ENCODE results near the gene TUBA8. TPM values are rescaled to one million over a fixed set of nuclear protein-coding genes. Genes with fewer than 3 reads are reported as not detected.
"Not testable (repeated sequence)": the region's sequence is repeated elsewhere in the genome, so short reads cannot be mapped to it uniquely, and the experiment has no call there.

The TUBA8 gene
- polyA plus RNA-seq, 10 donors = 5.4 to 23.4 (median 17.1) TPM

- DNase-seq = no peak
Observed at GRCh38 chr22:18121954-18122554, 11.4 kb downstream of the TUBA8 start.

GRCh38 chr22:18123476-18124025, 12.9 kb downstream of the TUBA8 start:
- DNase-seq = not testable (repeated sequence)

- no peak for DNase-seq
Observed at GRCh38 chr22:18126606-18127005, 16.0 kb downstream of the TUBA8 start.

GRCh38 chr22:18130018-18130417, 19.4 kb downstream of the TUBA8 start:
- peak in 1 of 3 donors; percentile 47 for DNase-seq

GRCh38 chr22:18130699-18131429, 20.3 kb downstream of the TUBA8 start:
- no peak for DNase-seq

- DNase-seq = no peak
Observed at GRCh38 chr22:18133452-18133851, 22.8 kb downstream of the TUBA8 start.

GRCh38 chr22:18136563-18137320, 26.1 kb downstream of the TUBA8 start:
- no peak for DNase-seq

GRCh38 chr22:18141004-18141403, 30.4 kb downstream of the TUBA8 start:
- not testable (repeated sequence) for DNase-seq

GRCh38 chr22:18144105-18144504, 33.5 kb downstream of the TUBA8 start:
- DNase-seq = no peak

- DNase-seq = no peak
Observed at GRCh38 chr22:18145676-18146388, 35.2 kb downstream of the TUBA8 start.

- DNase-seq = no peak
Observed at GRCh38 chr22:18146389-18146753, 35.8 kb downstream of the TUBA8 start.

- no peak for DNase-seq
Observed at GRCh38 chr22:18147791-18148190, 37.2 kb downstream of the TUBA8 start.

GRCh38 chr22:18148293-18148965, 37.8 kb downstream of the TUBA8 start:
- DNase-seq = no peak

GRCh38 chr22:18152519-18152918, 41.9 kb downstream of the TUBA8 start:
- peak in 1 of 3 donors; percentile 8 for DNase-seq

- no peak for DNase-seq
Observed at GRCh38 chr22:18154821-18155390, 44.3 kb downstream of the TUBA8 start.

- not testable (repeated sequence) for DNase-seq
Observed at GRCh38 chr22:18155546-18155945, 44.9 kb downstream of the TUBA8 start.

GRCh38 chr22:18156878-18157713, 46.5 kb downstream of the TUBA8 start:
- peak; percentile 89 to 98 (median 95) for DNase-seq

- no peak for DNase-seq
Observed at GRCh38 chr22:18157714-18158028, 47.1 kb downstream of the TUBA8 start.

- not testable (repeated sequence) for DNase-seq
Observed at GRCh38 chr22:18160641-18161040, 50.0 kb downstream of the TUBA8 start.

GRCh38 chr22:18163843-18164242, 53.2 kb downstream of the TUBA8 start:
- DNase-seq = not testable (repeated sequence)

Measured in muscle of back (tissue), 11 donors.